ENCODE measurements around the gene NOD1.
"Not testable (repeated sequence)": the region's sequence is repeated elsewhere in the genome, so short reads cannot be mapped to it uniquely, and the experiment has no call there.

The NOD1 gene

GRCh38 chr7:30485667-30486066 is 7.1 kb upstream of the NOD1 start:
- Histone ChIP-seq H3K36me3 (ENCODE audit: insufficient read depth, low read length) (no peaks in the 10 kb centered on the region), H3K9me3 (ENCODE audit: control insufficient read depth, insufficient read depth, low read length) (no peaks in the 10 kb centered on the region), H3K9ac (ENCODE audit: low read depth, low read length) (no peak overlapping the region)

GRCh38 chr7:30481416-30481815 is 2.8 kb upstream of the NOD1 start:
- not testable (repeated sequence) for H3K9me3 ChIP-seq (ENCODE audit: control insufficient read depth, insufficient read depth, low read length); H3K9ac ChIP-seq (ENCODE audit: low read depth, low read length); H3K36me3 ChIP-seq (ENCODE audit: insufficient read depth, low read length); H3K4me1 ChIP-seq (ENCODE audit: insufficient read depth, low read length)

More at GRCh38 chr7:30485667-30486066, 7.1 kb upstream of the NOD1 start:
- no peaks in the 10 kb centered on the region for H3K4me1 ChIP-seq (ENCODE audit: insufficient read depth, low read length)

GRCh38 chr7:30479202-30480120 is 877 bp upstream of the NOD1 start:
- Histone ChIP-seq H3K9me3 (ENCODE audit: control insufficient read depth, insufficient read depth, low read length) (no peaks in the 10 kb centered on the region; the same call in 1 of the 2 replicates), H3K36me3 (ENCODE audit: insufficient read depth, low read length) (no peaks in the 10 kb centered on the region), H3K4me1 (ENCODE audit: insufficient read depth, low read length) (no peaks in the 10 kb centered on the region; the same call in 1 of the 2 replicates), H3K9ac (ENCODE audit: low read depth, low read length) (peak overlapping the region; percentile 82; the same call in 1 of the 2 replicates)

- Histone ChIP-seq H3K4me1 (ENCODE audit: insufficient read depth, low read length) (no peaks in the 10 kb centered on the region; the same call in 1 of the 2 replicates), H3K36me3 (ENCODE audit: insufficient read depth, low read length) (no peaks in the 10 kb centered on the region), H3K9ac (ENCODE audit: low read depth, low read length) (no peak overlapping the region), H3K9me3 (ENCODE audit: control insufficient read depth, insufficient read depth, low read length) (no peaks in the 10 kb centered on the region; the same call in 1 of the 2 replicates)
Observed at GRCh38 chr7:30476459-30477145, 2.0 kb downstream of the NOD1 start.

- H3K36me3 ChIP-seq (ENCODE audit: insufficient read depth, low read length) = no peaks in the 10 kb centered on the region
- H3K9me3 ChIP-seq (ENCODE audit: control insufficient read depth, insufficient read depth, low read length) = no peaks in the 10 kb centered on the region; the same call in 1 of the 2 replicates
- H3K9ac ChIP-seq (ENCODE audit: low read depth, low read length) = no peak overlapping the region
- no peaks in the 10 kb centered on the region; the same call in 1 of the 2 replicates for H3K4me1 ChIP-seq (ENCODE audit: insufficient read depth, low read length)
Observed at GRCh38 chr7:30475580-30475979, 3.0 kb downstream of the NOD1 start.

- H3K4me1 ChIP-seq (ENCODE audit: insufficient read depth, low read length) = no peaks in the 10 kb centered on the region; the same call in 1 of the 2 replicates
- H3K36me3 ChIP-seq (ENCODE audit: insufficient read depth, low read length) = no peaks in the 10 kb centered on the region
- no peak overlapping the region for H3K9ac ChIP-seq (ENCODE audit: low read depth, low read length)
- H3K9me3 ChIP-seq (ENCODE audit: control insufficient read depth, insufficient read depth, low read length) = no peaks in the 10 kb centered on the region; the same call in 1 of the 2 replicates
Observed at GRCh38 chr7:30474893-30475292, 3.7 kb downstream of the NOD1 start.

GRCh38 chr7:30474485-30474884 is 4.1 kb downstream of the NOD1 start:
- no peaks in the 10 kb centered on the region for H3K9me3 ChIP-seq (ENCODE audit: control insufficient read depth, insufficient read depth, low read length)
- no peak overlapping the region for H3K9ac ChIP-seq (ENCODE audit: low read depth, low read length)
- H3K36me3 ChIP-seq (ENCODE audit: insufficient read depth, low read length) = no peaks in the 10 kb centered on the region
- H3K4me1 ChIP-seq (ENCODE audit: insufficient read depth, low read length) = peaks cover 2% of the 10 kb centered on the region; the same call in 1 of the 2 replicates

- H3K9ac ChIP-seq (ENCODE audit: low read depth, low read length) = no peak overlapping the region
- H3K36me3 ChIP-seq (ENCODE audit: insufficient read depth, low read length) = no peaks in the 10 kb centered on the region
- peaks cover 4% of the 10 kb centered on the region; the same call in 1 of the 2 replicates for H3K4me1 ChIP-seq (ENCODE audit: insufficient read depth, low read length)
- no peaks in the 10 kb centered on the region for H3K9me3 ChIP-seq (ENCODE audit: control insufficient read depth, insufficient read depth, low read length)
Observed at GRCh38 chr7:30473903-30474302, 4.7 kb downstream of the NOD1 start.

- H3K9me3 ChIP-seq (ENCODE audit: control insufficient read depth, insufficient read depth, low read length) = no peaks in the 10 kb centered on the region
- H3K36me3 ChIP-seq (ENCODE audit: insufficient read depth, low read length) = no peaks in the 10 kb centered on the region
- H3K4me1 ChIP-seq (ENCODE audit: insufficient read depth, low read length) = peaks cover 9% of the 10 kb centered on the region; the same call in 1 of the 2 replicates
- H3K9ac ChIP-seq (ENCODE audit: low read depth, low read length) = no peak overlapping the region
Observed at GRCh38 chr7:30472784-30473775, 5.5 kb downstream of the NOD1 start.

GRCh38 chr7:30472081-30472783 is 6.4 kb downstream of the NOD1 start:
- H3K4me1 ChIP-seq (ENCODE audit: insufficient read depth, low read length) = peaks cover 9% of the 10 kb centered on the region; the same call in 1 of the 2 replicates
- no peak overlapping the region for H3K9ac ChIP-seq (ENCODE audit: low read depth, low read length)
- H3K36me3 ChIP-seq (ENCODE audit: insufficient read depth, low read length) = no peaks in the 10 kb centered on the region
- H3K9me3 ChIP-seq (ENCODE audit: control insufficient read depth, insufficient read depth, low read length) = no peaks in the 10 kb centered on the region

GRCh38 chr7:30471205-30471604 is 7.4 kb downstream of the NOD1 start:
- H3K9me3 ChIP-seq (ENCODE audit: control insufficient read depth, insufficient read depth, low read length) = no peaks in the 10 kb centered on the region
- H3K36me3 ChIP-seq (ENCODE audit: insufficient read depth, low read length) = no peaks in the 10 kb centered on the region
- no peak overlapping the region for H3K9ac ChIP-seq (ENCODE audit: low read depth, low read length)
- peaks cover 9% of the 10 kb centered on the region; the same call in 1 of the 2 replicates for H3K4me1 ChIP-seq (ENCODE audit: insufficient read depth, low read length)

- no peaks in the 10 kb centered on the region for H3K36me3 ChIP-seq (ENCODE audit: insufficient read depth, low read length)
- H3K4me1 ChIP-seq (ENCODE audit: insufficient read depth, low read length) = peaks cover 9% of the 10 kb centered on the region; the same call in 1 of the 2 replicates
- H3K9ac ChIP-seq (ENCODE audit: low read depth, low read length) = no peak overlapping the region
- H3K9me3 ChIP-seq (ENCODE audit: control insufficient read depth, insufficient read depth, low read length) = no peaks in the 10 kb centered on the region
Observed at GRCh38 chr7:30470771-30471170, 7.8 kb downstream of the NOD1 start.

GRCh38 chr7:30470163-30470770 is 8.3 kb downstream of the NOD1 start:
- no peaks in the 10 kb centered on the region for H3K9me3 ChIP-seq (ENCODE audit: control insufficient read depth, insufficient read depth, low read length)
- no peak overlapping the region for H3K9ac ChIP-seq (ENCODE audit: low read depth, low read length)
- H3K36me3 ChIP-seq (ENCODE audit: insufficient read depth, low read length) = no peaks in the 10 kb centered on the region
- H3K4me1 ChIP-seq (ENCODE audit: insufficient read depth, low read length) = peaks cover 9% of the 10 kb centered on the region; the same call in 1 of the 2 replicates

Measured in ES-I3 (cell line).